AG04449 (cell line): ENCODE measurements around the gene EMC8.

ENCODE experiments used
- CTCF ChIA-PET: fragments of 350-600 bp; formaldehyde crosslinking; extraction: SDS; loops from one replicate; lab custom pipeline; 2021; ENCODE audit warnings: antibody characterized with exemption; lab: Yijun Ruan, JAX
- POLR2A ChIA-PET: fragments of 400-600, 350-600 bp; formaldehyde crosslinking; extraction: SDS; loops from one replicate; lab custom pipeline; 2020; ENCODE audit warnings: antibody characterized with exemption, inconsistent platforms; lab: Yijun Ruan, JAX
- DNase-seq: peaks from one replicate; pipeline ENCODE4 v3.0.0-alpha.2; 2010; ENCODE audit warnings: low read depth, low spot score
- H3K4me3 ChIP-seq: 2 replicates; pipeline ENCODE4 v1.5.1; 2011; ENCODE audit warnings: low read depth, mild to moderate bottlenecking, control low read depth, low read length
- CTCF ChIP-seq: IDR thresholded peaks from one replicate; pipeline ENCODE4 v1.5.1; 2011; ENCODE audit warnings: mild to moderate bottlenecking, moderate library complexity, low read length, control low read depth, inconsistent platforms; ENCODE audit not compliant: insufficient read depth; ENCODE audit errors: missing control alignments

The EMC8 gene

GRCh38 chr16:85845266-85845665 is 45.9 kb upstream of the EMC8 start:
- no peak overlapping the region for H3K4me3 ChIP-seq
- no peak for TF ChIP-seq CTCF
- ChIA-PET POLR2A (no interaction called here), CTCF (interaction anchor here (0.8 kb wide), 1 partner anchor 24 kb away, joined by 3 read pairs; no protein-coding TSS in a partner anchor)
- no peak for DNase-seq

DNA sequence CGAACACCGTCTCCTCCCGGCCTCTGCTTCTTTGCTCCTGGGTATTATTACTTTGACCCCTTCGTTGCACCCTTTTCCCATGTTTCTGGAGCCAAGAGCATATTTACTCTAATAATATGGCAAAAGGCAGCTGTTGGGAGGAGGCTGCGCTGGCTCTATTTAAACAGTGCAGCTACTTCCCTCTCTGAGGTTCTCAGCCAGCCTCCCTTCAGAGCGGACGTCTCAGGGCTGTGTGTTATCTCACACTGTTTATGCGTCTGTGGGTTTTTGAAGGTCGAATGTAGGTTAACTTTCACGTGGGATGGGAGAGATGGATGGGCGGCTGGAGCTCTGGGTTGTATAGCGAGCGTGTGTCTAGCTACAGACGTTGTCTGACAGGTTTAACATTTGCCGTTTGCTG is 45.4 kb upstream of the EMC8 start:
- no peak for DNase-seq
- TF ChIP-seq CTCF: no peak
- ChIA-PET POLR2A (no interaction called here), CTCF (interaction anchor here (0.8 kb wide), 1 partner anchor 24 kb away, joined by 3 read pairs; no protein-coding TSS in a partner anchor)
- H3K4me3 ChIP-seq: no peak overlapping the region

DNA sequence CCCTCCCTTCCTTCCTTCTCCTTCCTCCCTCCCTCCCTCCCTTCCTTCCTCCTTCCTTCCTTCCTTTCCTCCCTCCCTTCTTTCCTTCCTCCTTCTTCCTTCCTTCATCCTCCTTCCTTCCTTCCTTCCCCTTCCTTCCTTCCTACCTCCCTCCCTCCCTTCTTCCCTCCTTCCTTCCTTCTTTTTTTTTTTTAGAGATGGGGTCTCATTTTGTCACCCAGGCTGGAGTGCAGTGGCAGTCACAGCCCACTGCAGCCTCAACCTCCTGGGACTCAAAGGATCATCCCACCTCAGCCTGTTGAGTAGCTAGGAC is 44.8 kb upstream of the EMC8 start:
- H3K4me3 ChIP-seq: no peak overlapping the region
- CTCF ChIA-PET: interaction anchor here (0.8 kb wide), 1 partner anchor 23 kb away, joined by 3 read pairs; no protein-coding TSS in a partner anchor
- no peak for DNase-seq
- POLR2A ChIA-PET: no interaction called here
- no peak for TF ChIP-seq CTCF

GRCh38 chr16:85843471-85844168 is 44.3 kb upstream of the EMC8 start:
- TF ChIP-seq CTCF: no peak
- POLR2A ChIA-PET: no interaction called here
- no peak for DNase-seq
- no peak overlapping the region for H3K4me3 ChIP-seq
- CTCF ChIA-PET: no interaction called here

DNA sequence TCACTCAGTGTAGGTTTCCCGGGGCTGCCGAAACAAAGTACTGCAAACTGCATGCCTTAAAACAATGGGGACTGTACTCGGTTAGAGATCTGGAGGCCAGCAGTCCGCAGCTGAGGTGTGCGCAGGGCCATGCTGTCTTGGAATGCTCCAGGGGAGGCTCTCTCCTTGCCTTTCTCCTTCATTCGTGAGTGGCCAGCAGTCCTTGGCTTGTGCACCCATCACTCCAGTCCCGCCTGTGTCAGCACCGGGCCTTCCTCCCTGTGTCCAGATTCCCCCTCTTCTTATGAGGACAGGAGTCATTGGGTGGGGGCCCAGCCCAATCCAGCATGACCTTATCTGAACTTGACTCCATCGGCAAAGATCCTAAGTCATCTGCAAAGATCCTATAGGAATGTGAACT is 43.5 kb upstream of the EMC8 start:
- ChIA-PET POLR2A (no interaction called here), CTCF (interaction anchor here (1.4 kb wide), 1 partner anchor 173 kb away, joined by 3 read pairs; no protein-coding TSS in a partner anchor)
- DNase-seq: no peak
- no peak for TF ChIP-seq CTCF
- no peak overlapping the region for H3K4me3 ChIP-seq

- POLR2A ChIA-PET: no interaction called here
- DNase-seq: no peak
- TF ChIP-seq CTCF: no peak
- no peak overlapping the region for H3K4me3 ChIP-seq
- CTCF ChIA-PET: interaction anchor here (1.4 kb wide), 1 partner anchor 173 kb away, joined by 3 read pairs; no protein-coding TSS in a partner anchor
These were observed 43.1 kb upstream of the EMC8 start for GRCh38 chr16:85842435-85842834.
